ENCODE data around the gene DHRS4. TPM values are rescaled to one million over a fixed set of nuclear protein-coding genes. Genes with fewer than 3 reads are reported as not detected.

The DHRS4 gene
- total RNA-seq, 1 experiment from 2014 or later = 14.5 TPM

GRCh38 chr14:23916004-23916403, 37.6 kb upstream of the DHRS4 start:
- Mint-ChIP-seq H3K27me3 (ENCODE audit: low read depth) (peaks cover 2% of the 10 kb centered on the region; the same call in 1 of the 2 replicates), H3K9me3 (peaks cover 19% of the 10 kb centered on the region), H3K4me3 (no peak overlapping the region), H3K4me1 (peaks cover 7% of the 10 kb centered on the region), H3K27ac (no peak overlapping the region), H3K36me3 (peaks cover 6% of the 10 kb centered on the region; the same call in 1 of the 2 replicates)
- no peak for DNase-seq (ENCODE audit: low spot score)
- TF ChIP-seq NFYB (CRISPR knock-in tag; conservative IDR thresholded peaks at IDR 0.05; ENCODE audit: low read depth) (no peak), SMAD4 (CRISPR knock-in tag; IDR thresholded peaks at IDR 0.05) (no peak)
- CTCF ChIA-PET = interaction anchor here (3.0 kb wide), 1 partner anchor 284 kb away, joined by 14 read pairs; no protein-coding TSS in a partner anchor
- ATAC-seq = no peak
- POLR2A ChIA-PET = interaction anchor here (0.5 kb wide), 1 partner anchor 221 kb away, joined by 4 read pairs; no protein-coding TSS in a partner anchor

DNA sequence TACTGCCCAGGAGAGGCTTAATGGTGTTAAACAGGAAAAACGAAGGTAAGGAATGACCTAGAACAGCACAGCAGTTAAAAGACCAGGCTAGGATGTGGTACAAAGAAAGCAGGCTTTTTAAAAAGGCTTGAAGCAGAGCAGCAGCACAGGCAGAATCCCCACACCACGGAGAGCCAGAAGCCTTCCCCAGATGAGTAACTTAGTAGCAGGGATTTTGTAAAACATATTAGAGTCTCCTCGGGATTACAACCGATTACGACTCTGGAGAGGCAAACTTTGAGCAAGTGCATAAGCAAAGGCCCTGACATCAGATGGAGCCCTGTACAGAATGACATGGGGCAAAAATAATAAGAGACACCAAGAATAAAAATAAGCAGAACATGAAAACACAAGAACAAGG, 37.1 kb upstream of the DHRS4 start:
- Mint-ChIP-seq H3K27ac (no peak overlapping the region), H3K9me3 (peaks cover 19% of the 10 kb centered on the region), H3K4me1 (peaks cover 2% of the 10 kb centered on the region), H3K4me3 (no peak overlapping the region), H3K27me3 (ENCODE audit: low read depth) (peaks cover 2% of the 10 kb centered on the region; the same call in 1 of the 2 replicates), H3K36me3 (peaks cover 6% of the 10 kb centered on the region; the same call in 1 of the 2 replicates)
- no peak for DNase-seq (ENCODE audit: low spot score)
- ChIA-PET CTCF (interaction anchor here (3.0 kb wide), 1 partner anchor 285 kb away, joined by 14 read pairs; no protein-coding TSS in a partner anchor), POLR2A (interaction anchor here (0.5 kb wide), 1 partner anchor 222 kb away, joined by 4 read pairs; no protein-coding TSS in a partner anchor)
- TF ChIP-seq NFE2L1 (CRISPR knock-in tag; IDR thresholded peaks at IDR 0.05) (no peak), FOXK1 (CRISPR knock-in tag; IDR thresholded peaks at IDR 0.05) (no peak)
- TF ChIP-seq, protein P1, sequence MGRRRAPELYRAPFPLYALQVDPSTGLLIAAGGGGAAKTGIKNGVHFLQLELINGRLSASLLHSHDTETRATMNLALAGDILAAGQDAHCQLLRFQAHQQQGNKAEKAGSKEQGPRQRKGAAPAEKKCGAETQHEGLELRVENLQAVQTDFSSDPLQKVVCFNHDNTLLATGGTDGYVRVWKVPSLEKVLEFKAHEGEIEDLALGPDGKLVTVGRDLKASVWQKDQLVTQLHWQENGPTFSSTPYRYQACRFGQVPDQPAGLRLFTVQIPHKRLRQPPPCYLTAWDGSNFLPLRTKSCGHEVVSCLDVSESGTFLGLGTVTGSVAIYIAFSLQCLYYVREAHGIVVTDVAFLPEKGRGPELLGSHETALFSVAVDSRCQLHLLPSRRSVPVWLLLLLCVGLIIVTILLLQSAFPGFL (CRISPR knock-in tag; IDR thresholded peaks at IDR 0.05; ENCODE audit: borderline replicate concordance) = no peak
- TF ChIP-seq, protein P2, sequence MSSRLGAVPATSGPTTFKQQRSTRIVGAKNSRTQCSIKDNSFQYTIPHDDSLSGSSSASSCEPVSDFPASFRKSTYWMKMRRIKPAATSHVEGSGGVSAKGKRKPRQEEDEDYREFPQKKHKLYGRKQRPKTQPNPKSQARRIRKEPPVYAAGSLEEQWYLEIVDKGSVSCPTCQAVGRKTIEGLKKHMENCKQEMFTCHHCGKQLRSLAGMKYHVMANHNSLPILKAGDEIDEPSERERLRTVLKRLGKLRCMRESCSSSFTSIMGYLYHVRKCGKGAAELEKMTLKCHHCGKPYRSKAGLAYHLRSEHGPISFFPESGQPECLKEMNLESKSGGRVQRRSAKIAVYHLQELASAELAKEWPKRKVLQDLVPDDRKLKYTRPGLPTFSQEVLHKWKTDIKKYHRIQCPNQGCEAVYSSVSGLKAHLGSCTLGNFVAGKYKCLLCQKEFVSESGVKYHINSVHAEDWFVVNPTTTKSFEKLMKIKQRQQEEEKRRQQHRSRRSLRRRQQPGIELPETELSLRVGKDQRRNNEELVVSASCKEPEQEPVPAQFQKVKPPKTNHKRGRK (CRISPR knock-in tag; IDR thresholded peaks at IDR 0.05; ENCODE audit: borderline replicate concordance) = no peak
- no peak for ATAC-seq

- Mint-ChIP-seq H3K27me3 (ENCODE audit: low read depth) (peaks cover 2% of the 10 kb centered on the region; the same call in 1 of the 2 replicates), H3K36me3 (peaks cover 6% of the 10 kb centered on the region; the same call in 1 of the 2 replicates), H3K4me3 (no peak overlapping the region), H3K4me1 (no peaks in the 10 kb centered on the region), H3K27ac (no peak overlapping the region), H3K9me3 (peaks cover 14% of the 10 kb centered on the region)
- no peak for TF ChIP-seq RELA (CRISPR knock-in tag; IDR thresholded peaks at IDR 0.05; ENCODE audit: borderline replicate concordance)
- DNase-seq (ENCODE audit: low spot score) (no peak), ATAC-seq (no peak)
- CTCF ChIA-PET = interaction anchor here (1.3 to 1.9 kb wide), 3 partner anchors 12 to 290 kb away, joined by 3 to 11 read pairs (median 10); no protein-coding TSS in a partner anchor
- POLR2A ChIA-PET = no interaction called here
Observed at GRCh38 chr14:23922545-23922944, 31.0 kb upstream of the DHRS4 start.

DNA sequence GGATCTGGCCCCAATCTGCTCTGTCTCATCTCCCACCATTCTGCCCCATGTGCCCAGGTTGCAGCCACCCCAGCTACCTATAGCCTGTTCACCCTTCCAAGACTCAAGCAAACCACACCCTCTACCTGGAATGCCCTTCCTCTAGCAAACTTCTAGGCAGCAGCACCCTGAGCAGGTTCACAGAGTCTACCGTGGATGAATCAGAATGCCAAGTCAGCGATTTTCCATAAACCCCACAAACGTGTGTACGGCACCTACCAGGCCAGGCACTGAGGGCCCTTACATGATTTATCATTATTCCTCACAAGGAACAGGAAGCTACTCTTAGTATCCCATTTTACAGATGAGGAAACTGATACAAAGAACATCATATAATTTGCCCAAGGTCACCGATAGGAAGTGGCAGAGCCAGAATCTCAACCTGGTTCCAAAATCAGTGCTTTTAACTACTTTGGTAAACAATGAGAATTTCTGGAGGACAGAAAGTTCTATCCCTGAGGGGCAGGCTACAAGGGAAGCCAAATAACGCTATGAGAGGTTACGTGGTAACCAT, 28.0 kb upstream of the DHRS4 start:
- Mint-ChIP-seq H3K9me3 (peaks cover 7% of the 10 kb centered on the region), H3K36me3 (no peaks in the 10 kb centered on the region; the same call in 1 of the 2 replicates), H3K27ac (no peak overlapping the region), H3K4me3 (no peak overlapping the region), H3K27me3 (ENCODE audit: low read depth) (no peaks in the 10 kb centered on the region; the same call in 1 of the 2 replicates), H3K4me1 (no peaks in the 10 kb centered on the region; the same call in 1 of the 2 replicates)
- ATAC-seq = no peak
- CTCF ChIA-PET = interaction anchor here (1.1 to 2.3 kb wide), 3 partner anchors 15 to 293 kb away, joined by 6 to 11 read pairs (median 8); no protein-coding TSS in a partner anchor
- POLR2A ChIA-PET = no interaction called here
- TF ChIP-seq, protein P2 (CRISPR knock-in tag; IDR thresholded peaks at IDR 0.05; ENCODE audit: borderline replicate concordance) = no peak
- TF ChIP-seq ZNF396 (CRISPR knock-in tag; IDR thresholded peaks at IDR 0.05; ENCODE audit: borderline replicate concordance) (no peak), GTF2I (CRISPR knock-in tag; conservative IDR thresholded peaks at IDR 0.05) (no peak), CREM (CRISPR knock-in tag; IDR thresholded peaks at IDR 0.05) (no peak), NR1H2 (CRISPR knock-in tag; IDR thresholded peaks at IDR 0.05) (no peak)
- TF ChIP-seq, protein P3, sequence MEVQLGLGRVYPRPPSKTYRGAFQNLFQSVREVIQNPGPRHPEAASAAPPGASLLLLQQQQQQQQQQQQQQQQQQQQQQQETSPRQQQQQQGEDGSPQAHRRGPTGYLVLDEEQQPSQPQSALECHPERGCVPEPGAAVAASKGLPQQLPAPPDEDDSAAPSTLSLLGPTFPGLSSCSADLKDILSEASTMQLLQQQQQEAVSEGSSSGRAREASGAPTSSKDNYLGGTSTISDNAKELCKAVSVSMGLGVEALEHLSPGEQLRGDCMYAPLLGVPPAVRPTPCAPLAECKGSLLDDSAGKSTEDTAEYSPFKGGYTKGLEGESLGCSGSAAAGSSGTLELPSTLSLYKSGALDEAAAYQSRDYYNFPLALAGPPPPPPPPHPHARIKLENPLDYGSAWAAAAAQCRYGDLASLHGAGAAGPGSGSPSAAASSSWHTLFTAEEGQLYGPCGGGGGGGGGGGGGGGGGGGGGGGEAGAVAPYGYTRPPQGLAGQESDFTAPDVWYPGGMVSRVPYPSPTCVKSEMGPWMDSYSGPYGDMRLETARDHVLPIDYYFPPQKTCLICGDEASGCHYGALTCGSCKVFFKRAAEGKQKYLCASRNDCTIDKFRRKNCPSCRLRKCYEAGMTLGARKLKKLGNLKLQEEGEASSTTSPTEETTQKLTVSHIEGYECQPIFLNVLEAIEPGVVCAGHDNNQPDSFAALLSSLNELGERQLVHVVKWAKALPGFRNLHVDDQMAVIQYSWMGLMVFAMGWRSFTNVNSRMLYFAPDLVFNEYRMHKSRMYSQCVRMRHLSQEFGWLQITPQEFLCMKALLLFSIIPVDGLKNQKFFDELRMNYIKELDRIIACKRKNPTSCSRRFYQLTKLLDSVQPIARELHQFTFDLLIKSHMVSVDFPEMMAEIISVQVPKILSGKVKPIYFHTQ (CRISPR knock-in tag; IDR thresholded peaks at IDR 0.05) = no peak
- TF ChIP-seq, protein P4, sequence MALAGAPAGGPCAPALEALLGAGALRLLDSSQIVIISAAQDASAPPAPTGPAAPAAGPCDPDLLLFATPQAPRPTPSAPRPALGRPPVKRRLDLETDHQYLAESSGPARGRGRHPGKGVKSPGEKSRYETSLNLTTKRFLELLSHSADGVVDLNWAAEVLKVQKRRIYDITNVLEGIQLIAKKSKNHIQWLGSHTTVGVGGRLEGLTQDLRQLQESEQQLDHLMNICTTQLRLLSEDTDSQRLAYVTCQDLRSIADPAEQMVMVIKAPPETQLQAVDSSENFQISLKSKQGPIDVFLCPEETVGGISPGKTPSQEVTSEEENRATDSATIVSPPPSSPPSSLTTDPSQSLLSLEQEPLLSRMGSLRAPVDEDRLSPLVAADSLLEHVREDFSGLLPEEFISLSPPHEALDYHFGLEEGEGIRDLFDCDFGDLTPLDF (CRISPR knock-in tag; IDR thresholded peaks at IDR 0.05) = no peak
- DNase-seq (ENCODE audit: low spot score) = no peak

Measured in WTC11 (cell line).